Measurements from ENCODE around the gene TCF12. TPM values are rescaled to one million over a fixed set of nuclear protein-coding genes. Genes with fewer than 3 reads are reported as not detected.

Gene TCF12
- total and polyA plus RNA-seq, 5 experiments from 2014 or later = 43.2 to 77.3 (median 54.3) TPM

- Mint-ChIP-seq H3K4me1 (peaks cover 12 to 39% (median 25%) of the 10 kb centered on the region in 4 donors), H3K27ac (no peak overlapping the region), H3K4me3 (no peak overlapping the region), H3K9me3 (no peaks in the 10 kb centered on the region), H3K36me3 (no peaks in the 10 kb centered on the region), H3K27me3 (no peaks in the 10 kb centered on the region)
- DNase-seq = no peak
- POLR2A ChIA-PET = interaction anchor here (1.0 kb wide), 1 partner anchor 286 kb away, joined by 3 read pairs; no protein-coding TSS in a partner anchor
- no peak for ATAC-seq
These were observed 297.4 kb downstream of the TCF12 start for GRCh38 chr15:57215881-57216280.

- H3K27me3 Mint-ChIP-seq = no peaks in the 10 kb centered on the region
- no peak overlapping the region for H3K4me3 Mint-ChIP-seq
- H3K27ac Mint-ChIP-seq = no peak overlapping the region
- H3K4me1 Mint-ChIP-seq = peaks cover 12 to 36% (median 27%) of the 10 kb centered on the region in 4 donors
- ATAC-seq = no peak
- H3K9me3 Mint-ChIP-seq = no peaks in the 10 kb centered on the region
- no peaks in the 10 kb centered on the region for H3K36me3 Mint-ChIP-seq
- no peak for DNase-seq
- POLR2A ChIA-PET = interaction anchor here (1.0 kb wide), 1 partner anchor 287 kb away, joined by 3 read pairs; no protein-coding TSS in a partner anchor
These were observed 297.8 kb downstream of the TCF12 start for GRCh38 chr15:57216288-57216687.

- ATAC-seq = no peak
- POLR2A ChIA-PET = no interaction called here
- no peaks in the 10 kb centered on the region for H3K36me3 Mint-ChIP-seq
- H3K27me3 Mint-ChIP-seq = no peaks in the 10 kb centered on the region
- H3K9me3 Mint-ChIP-seq = no peaks in the 10 kb centered on the region
- H3K4me3 Mint-ChIP-seq = peak overlapping the region in 2 of 10 donors; percentile 4 to 6
- peaks cover 12 to 36% (median 29%) of the 10 kb centered on the region in 4 donors for H3K4me1 Mint-ChIP-seq
- peak overlapping the region in 2 of 10 donors; percentile 17 to 76 for H3K27ac Mint-ChIP-seq
- DNase-seq = no peak
These were observed 299.5 kb downstream of the TCF12 start for GRCh38 chr15:57217778-57218598.

GRCh38 chr15:57218826-57219576, 300.6 kb downstream of the TCF12 start:
- no peaks in the 10 kb centered on the region for H3K36me3 Mint-ChIP-seq
- ATAC-seq = no peak
- no peak for DNase-seq
- POLR2A ChIA-PET = no interaction called here
- no peak overlapping the region for H3K27ac Mint-ChIP-seq
- no peaks in the 10 kb centered on the region for H3K27me3 Mint-ChIP-seq
- H3K9me3 Mint-ChIP-seq = no peaks in the 10 kb centered on the region
- H3K4me3 Mint-ChIP-seq = no peak overlapping the region
- H3K4me1 Mint-ChIP-seq = peaks cover 9 to 43% (median 24%) of the 10 kb centered on the region in 4 donors

GRCh38 chr15:57220205-57220604, 301.8 kb downstream of the TCF12 start:
- H3K27ac Mint-ChIP-seq = no peak overlapping the region
- DNase-seq (no peak), ATAC-seq (no peak)
- H3K4me1 Mint-ChIP-seq = peaks cover 5 to 49% (median 22%) of the 10 kb centered on the region in 4 donors
- H3K27me3 Mint-ChIP-seq = no peaks in the 10 kb centered on the region
- no peaks in the 10 kb centered on the region for H3K36me3 Mint-ChIP-seq
- H3K4me3 Mint-ChIP-seq = no peak overlapping the region
- H3K9me3 Mint-ChIP-seq = no peaks in the 10 kb centered on the region
- POLR2A ChIA-PET = interaction anchor here (0.5 kb wide), 1 partner anchor 1578 kb away, joined by 7 read pairs; no protein-coding TSS in a partner anchor

GRCh38 chr15:57221134-57221533, 302.7 kb downstream of the TCF12 start:
- H3K4me1 Mint-ChIP-seq = peaks cover 5 to 49% (median 18%) of the 10 kb centered on the region in 4 donors
- H3K9me3 Mint-ChIP-seq = no peaks in the 10 kb centered on the region
- no peaks in the 10 kb centered on the region for H3K36me3 Mint-ChIP-seq
- no peaks in the 10 kb centered on the region for H3K27me3 Mint-ChIP-seq
- H3K27ac Mint-ChIP-seq = peak overlapping the region in 1 of 10 donors; percentile 49
- DNase-seq = no peak
- POLR2A ChIA-PET = no interaction called here
- H3K4me3 Mint-ChIP-seq = no peak overlapping the region
- no peak for ATAC-seq

GRCh38 chr15:57223345-57223744, 304.9 kb downstream of the TCF12 start:
- Mint-ChIP-seq H3K4me1 (peaks cover 10 to 52% (median 23%) of the 10 kb centered on the region in 4 donors), H3K4me3 (no peak overlapping the region), H3K36me3 (no peaks in the 10 kb centered on the region), H3K9me3 (no peaks in the 10 kb centered on the region), H3K27me3 (no peaks in the 10 kb centered on the region), H3K27ac (no peak overlapping the region)
- no peak for ATAC-seq
- DNase-seq = no peak
- POLR2A ChIA-PET = no interaction called here

GRCh38 chr15:57223887-57224286, 305.4 kb downstream of the TCF12 start:
- POLR2A ChIA-PET = no interaction called here
- no peak overlapping the region for H3K4me3 Mint-ChIP-seq
- no peaks in the 10 kb centered on the region for H3K36me3 Mint-ChIP-seq
- H3K27me3 Mint-ChIP-seq = no peaks in the 10 kb centered on the region
- H3K9me3 Mint-ChIP-seq = no peaks in the 10 kb centered on the region
- ATAC-seq (no peak), DNase-seq (no peak)
- H3K4me1 Mint-ChIP-seq = peaks cover 10 to 49% (median 23%) of the 10 kb centered on the region in 4 donors
- H3K27ac Mint-ChIP-seq = no peak overlapping the region

GRCh38 chr15:57224664-57225063, 306.2 kb downstream of the TCF12 start:
- no peak for DNase-seq
- Mint-ChIP-seq H3K4me1 (peaks cover 10 to 45% (median 23%) of the 10 kb centered on the region in 4 donors), H3K27me3 (no peaks in the 10 kb centered on the region), H3K4me3 (no peak overlapping the region), H3K9me3 (no peaks in the 10 kb centered on the region), H3K27ac (no peak overlapping the region), H3K36me3 (no peaks in the 10 kb centered on the region)
- POLR2A ChIA-PET = no interaction called here
- no peak for ATAC-seq

GRCh38 chr15:57227166-57227565, 308.7 kb downstream of the TCF12 start:
- Mint-ChIP-seq H3K4me3 (no peak overlapping the region), H3K27ac (peak overlapping the region in 1 of 10 donors; percentile 6), H3K36me3 (peaks cover 0 to under 1% (median under 1%) of the 10 kb centered on the region in 3 donors), H3K9me3 (no peaks in the 10 kb centered on the region), H3K27me3 (no peaks in the 10 kb centered on the region), H3K4me1 (peaks cover 10 to 44% (median 21%) of the 10 kb centered on the region in 4 donors)
- ATAC-seq = no peak
- POLR2A ChIA-PET = no interaction called here
- no peak for DNase-seq

- Mint-ChIP-seq H3K9me3 (no peaks in the 10 kb centered on the region), H3K36me3 (peaks cover 3 to 7% (median 6%) of the 10 kb centered on the region in 3 donors), H3K27ac (no peak overlapping the region), H3K4me1 (peaks cover 10 to 41% (median 20%) of the 10 kb centered on the region in 4 donors), H3K4me3 (no peak overlapping the region), H3K27me3 (no peaks in the 10 kb centered on the region)
- DNase-seq (peak in 2 of 10 donors; percentile 7 to 9), ATAC-seq (peak in 1 of 2 donors; percentile 39)
- POLR2A ChIA-PET = no interaction called here
These were observed 309.5 kb downstream of the TCF12 start for GRCh38 chr15:57227899-57228298.

GRCh38 chr15:57228395-57228794, 310.0 kb downstream of the TCF12 start:
- DNase-seq = no peak
- Mint-ChIP-seq H3K36me3 (peaks cover 3 to 11% (median 6%) of the 10 kb centered on the region in 3 donors), H3K27me3 (no peaks in the 10 kb centered on the region), H3K27ac (no peak overlapping the region), H3K9me3 (no peaks in the 10 kb centered on the region), H3K4me1 (peaks cover 10 to 38% (median 20%) of the 10 kb centered on the region in 4 donors), H3K4me3 (no peak overlapping the region)
- POLR2A ChIA-PET = interaction anchor here (0.6 kb wide), 1 partner anchor 203 kb away, joined by 3 read pairs; no protein-coding TSS in a partner anchor
- ATAC-seq = no peak

- Mint-ChIP-seq H3K4me1 (peaks cover 10 to 33% (median 19%) of the 10 kb centered on the region in 4 donors), H3K27ac (peak overlapping the region in 1 of 10 donors; percentile 13), H3K4me3 (no peak overlapping the region), H3K36me3 (peaks cover 3 to 17% (median 13%) of the 10 kb centered on the region in 3 donors), H3K27me3 (no peaks in the 10 kb centered on the region), H3K9me3 (no peaks in the 10 kb centered on the region)
- POLR2A ChIA-PET = interaction anchor here (0.6 kb wide), 1 partner anchor 204 kb away, joined by 3 read pairs; no protein-coding TSS in a partner anchor
- DNase-seq = no peak
- ATAC-seq = no peak
These were observed 310.6 kb downstream of the TCF12 start for GRCh38 chr15:57229051-57229450.
